ENCODE measurements around the gene MAP3K14.
A peak's percentile ranks its signal among the peaks of the same experiment; 100 is the strongest.

The MAP3K14 gene

DNA sequence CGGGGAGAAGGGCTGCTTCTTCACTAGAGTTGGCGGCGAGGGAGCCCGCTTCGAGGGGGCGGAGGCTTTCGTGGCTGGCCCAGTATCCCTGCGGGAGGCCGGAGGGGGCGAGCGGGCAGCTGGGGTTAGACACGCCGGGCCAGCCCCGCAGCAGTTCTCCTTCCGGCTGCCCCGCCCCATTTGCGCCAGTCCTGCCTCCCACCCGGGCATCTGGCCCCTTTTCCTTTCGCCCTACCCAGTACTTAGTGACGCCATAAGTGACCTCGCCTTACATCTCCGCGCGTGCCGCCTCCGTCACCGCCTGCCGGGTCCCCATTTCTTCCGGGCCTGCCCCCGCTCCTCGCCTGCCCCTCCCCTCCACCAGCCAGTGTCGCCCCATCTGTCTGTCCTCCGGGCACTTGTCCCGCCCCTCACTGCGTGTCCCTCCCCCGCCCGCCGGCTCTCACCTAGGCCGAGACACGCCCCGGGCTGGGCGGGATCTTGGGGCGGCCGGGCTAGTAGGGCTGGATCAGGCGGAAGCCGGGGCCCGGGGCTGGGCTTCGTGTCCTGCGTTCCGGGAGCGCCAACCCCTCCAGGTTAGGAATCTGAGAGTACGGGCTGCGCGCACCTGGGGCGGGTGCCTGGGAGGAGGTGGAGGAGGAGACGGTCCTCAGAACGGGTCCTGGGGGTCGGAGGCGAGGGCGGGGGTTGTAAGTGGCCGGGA, 69.2 kb downstream of the MAP3K14 start:
- peaks cover 4% of the 10 kb centered on the region for H3K27me3 ChIP-seq (ENCODE audit: insufficient read depth, insufficient read length)
- DNase-seq (ENCODE audit: low read depth, low spot score) = peak; percentile 87
- H3K9me3 ChIP-seq (ENCODE audit: insufficient read depth, low read length) = no peaks in the 10 kb centered on the region
- peaks cover 11% of the 10 kb centered on the region for H3K36me3 ChIP-seq (ENCODE audit: insufficient read depth, insufficient read length, low read length)
- peak overlapping the region; percentile 85 for H3K9ac ChIP-seq (ENCODE audit: insufficient read length, low read depth)
- H3K4me1 ChIP-seq (ENCODE audit: insufficient read depth, insufficient read length) = peaks cover 17% of the 10 kb centered on the region
- peak overlapping the region; percentile 75 for H3K4me3 ChIP-seq (ENCODE audit: insufficient read length, low read depth)
- no peak for TF ChIP-seq YY1 (IDR thresholded peaks at IDR 0.05; ENCODE audit: insufficient read depth, insufficient read length)
- TF ChIP-seq SUZ12 (IDR thresholded peaks at IDR 0.05; ENCODE audit: extremely low read depth, insufficient read depth, insufficient read length) = no peak
- no peak for TF ChIP-seq ZNF274 (IDR thresholded peaks at IDR 0.05; ENCODE audit: low read depth, low read length)

DNA sequence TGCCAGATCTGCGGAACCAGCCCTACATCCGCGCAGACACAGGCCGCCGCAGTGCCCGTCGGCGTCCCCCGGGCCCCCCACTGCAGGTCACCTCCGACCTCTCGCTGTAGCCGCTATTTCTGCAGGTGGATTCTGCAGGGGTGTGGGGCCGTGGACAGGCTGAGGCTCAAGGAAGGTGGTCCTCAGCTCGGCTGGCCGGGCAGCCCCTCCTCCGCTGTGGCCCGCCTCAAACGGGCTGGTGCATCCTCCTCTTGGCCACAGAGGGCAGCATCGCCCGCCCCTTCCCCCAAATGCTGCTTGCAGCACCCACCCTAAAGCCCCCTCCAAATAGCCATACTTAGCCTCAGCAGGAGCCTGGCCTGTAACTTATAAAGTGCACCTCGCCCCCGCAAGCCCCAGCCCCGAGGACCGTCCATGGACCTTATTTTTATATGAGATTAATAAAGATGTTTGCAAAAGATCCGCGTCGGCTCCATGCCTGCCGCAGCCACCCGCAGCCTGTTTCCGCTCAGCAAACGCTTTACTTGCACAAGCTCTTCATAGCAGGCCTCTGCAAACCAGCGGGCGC, 69.9 kb downstream of the MAP3K14 start:
- no peak for DNase-seq (ENCODE audit: low read depth, low spot score)
- Histone ChIP-seq H3K4me1 (ENCODE audit: insufficient read depth, insufficient read length) (peaks cover 21% of the 10 kb centered on the region), H3K36me3 (ENCODE audit: insufficient read depth, insufficient read length, low read length) (peaks cover 11% of the 10 kb centered on the region), H3K27me3 (ENCODE audit: insufficient read depth, insufficient read length) (peaks cover 4% of the 10 kb centered on the region), H3K9me3 (ENCODE audit: insufficient read depth, low read length) (no peaks in the 10 kb centered on the region), H3K9ac (ENCODE audit: insufficient read length, low read depth) (peak overlapping the region; percentile 85), H3K4me3 (ENCODE audit: insufficient read length, low read depth) (peak overlapping the region; percentile 75)
- TF ChIP-seq YY1 (IDR thresholded peaks at IDR 0.05; ENCODE audit: insufficient read depth, insufficient read length) (no peak), SUZ12 (IDR thresholded peaks at IDR 0.05; ENCODE audit: extremely low read depth, insufficient read depth, insufficient read length) (no peak), ZNF274 (IDR thresholded peaks at IDR 0.05; ENCODE audit: low read depth, low read length) (no peak)

DNA sequence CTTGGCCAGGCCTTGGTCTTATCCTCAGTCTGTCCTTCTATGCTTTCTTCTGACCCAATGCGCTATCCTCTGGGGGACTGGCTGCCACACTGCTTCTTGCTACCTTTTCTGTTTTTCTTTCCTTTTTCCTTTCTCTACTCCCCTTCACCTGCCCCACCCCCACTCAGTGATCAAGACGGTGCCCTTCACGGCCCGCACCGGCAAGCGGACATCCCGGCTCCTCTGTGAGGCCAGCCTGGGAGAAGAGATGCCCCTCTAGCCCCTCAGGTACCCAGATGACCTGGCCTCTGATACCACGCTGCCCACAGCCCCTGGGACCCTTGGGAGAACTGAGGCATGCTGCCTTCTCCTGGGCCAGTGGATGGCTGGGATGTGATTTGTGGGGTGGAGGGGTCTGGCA, 70.5 kb downstream of the MAP3K14 start:
- no peak for TF ChIP-seq ZNF274 (IDR thresholded peaks at IDR 0.05; ENCODE audit: low read depth, low read length)
- no peak for TF ChIP-seq SUZ12 (IDR thresholded peaks at IDR 0.05; ENCODE audit: extremely low read depth, insufficient read depth, insufficient read length)
- TF ChIP-seq YY1 (IDR thresholded peaks at IDR 0.05; ENCODE audit: insufficient read depth, insufficient read length) = no peak
- Histone ChIP-seq H3K4me1 (ENCODE audit: insufficient read depth, insufficient read length) (peaks cover 21% of the 10 kb centered on the region), H3K36me3 (ENCODE audit: insufficient read depth, insufficient read length, low read length) (peaks cover 11% of the 10 kb centered on the region), H3K4me3 (ENCODE audit: insufficient read length, low read depth) (peak overlapping the region; percentile 75), H3K9ac (ENCODE audit: insufficient read length, low read depth) (peak overlapping the region; percentile 85), H3K27me3 (ENCODE audit: insufficient read depth, insufficient read length) (peaks cover 7% of the 10 kb centered on the region), H3K9me3 (ENCODE audit: insufficient read depth, low read length) (no peaks in the 10 kb centered on the region)
- DNase-seq (ENCODE audit: low read depth, low spot score) = no peak

DNA sequence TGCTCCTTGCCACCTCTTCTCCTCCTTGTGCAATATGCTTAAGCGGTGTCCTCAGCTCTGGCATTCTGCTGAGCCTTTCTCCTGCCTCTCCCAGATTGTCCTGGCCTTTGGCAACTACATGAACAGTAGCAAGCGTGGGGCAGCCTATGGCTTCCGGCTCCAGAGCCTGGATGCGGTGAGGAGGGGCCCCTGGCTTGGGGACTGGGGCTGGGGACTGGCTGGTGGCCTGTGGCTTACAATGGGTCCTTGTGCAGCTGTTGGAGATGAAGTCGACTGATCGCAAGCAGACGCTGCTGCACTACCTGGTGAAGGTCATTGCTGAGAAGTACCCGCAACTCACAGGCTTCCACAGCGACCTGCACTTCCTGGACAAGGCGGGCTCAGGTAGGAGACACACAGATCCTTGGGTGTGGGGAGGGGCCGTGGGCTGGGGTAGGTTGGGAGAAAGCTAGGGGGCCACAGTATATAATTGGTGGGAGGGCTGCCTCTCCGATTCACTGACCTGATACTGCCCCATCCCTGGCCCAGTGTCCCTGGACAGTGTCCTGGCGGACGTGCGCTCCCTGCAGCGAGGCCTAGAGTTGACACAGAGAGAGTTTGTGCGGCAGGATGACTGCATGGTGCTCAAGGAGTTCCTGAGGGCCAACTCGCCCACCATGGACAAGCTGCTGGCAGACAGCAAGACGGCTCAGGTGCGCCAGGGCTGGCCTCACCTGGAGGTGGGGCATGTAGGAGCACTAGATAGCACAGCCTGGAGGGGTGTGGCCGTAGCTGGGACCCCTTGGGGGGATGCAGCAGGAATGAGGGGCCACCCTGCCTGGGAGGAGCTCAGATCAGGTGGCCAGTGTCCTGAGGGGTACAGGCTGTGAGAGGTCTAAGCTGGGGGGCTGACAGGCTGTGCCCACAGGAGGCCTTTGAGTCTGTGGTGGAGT, 71.8 kb downstream of the MAP3K14 start:
- Histone ChIP-seq H3K4me1 (ENCODE audit: insufficient read depth, insufficient read length) (peaks cover 22% of the 10 kb centered on the region), H3K9me3 (ENCODE audit: insufficient read depth, low read length) (no peaks in the 10 kb centered on the region), H3K4me3 (ENCODE audit: insufficient read length, low read depth) (no peak overlapping the region)

DNA sequence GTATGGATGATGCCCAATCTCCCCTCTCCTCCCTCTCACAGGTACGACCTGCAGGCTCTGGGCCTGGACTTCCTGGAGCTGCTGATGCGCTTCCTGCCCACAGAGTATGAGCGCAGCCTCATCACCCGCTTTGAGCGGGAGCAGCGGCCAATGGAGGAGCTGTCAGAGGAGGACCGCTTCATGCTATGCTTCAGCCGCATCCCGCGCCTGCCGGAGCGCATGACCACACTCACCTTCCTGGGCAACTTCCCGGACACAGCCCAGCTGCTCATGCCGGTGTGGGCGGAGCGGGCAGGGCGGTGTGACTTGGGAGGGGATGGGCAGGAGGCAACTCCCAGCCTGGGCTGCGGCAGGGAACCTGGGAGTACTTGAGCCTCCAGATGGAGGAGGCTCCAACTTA, 73.1 kb downstream of the MAP3K14 start:
- H3K27me3 ChIP-seq (ENCODE audit: insufficient read depth, insufficient read length) = peaks cover 32% of the 10 kb centered on the region
- peaks cover 3% of the 10 kb centered on the region for H3K36me3 ChIP-seq (ENCODE audit: insufficient read depth, insufficient read length, low read length)
- H3K4me3 ChIP-seq (ENCODE audit: insufficient read length, low read depth) = no peak overlapping the region
- H3K4me1 ChIP-seq (ENCODE audit: insufficient read depth, insufficient read length) = peaks cover 20% of the 10 kb centered on the region
- H3K9ac ChIP-seq (ENCODE audit: insufficient read length, low read depth) = no peak overlapping the region
- no peak for DNase-seq (ENCODE audit: low read depth, low spot score)
- H3K9me3 ChIP-seq (ENCODE audit: insufficient read depth, low read length) = no peaks in the 10 kb centered on the region
- TF ChIP-seq ZNF274 (IDR thresholded peaks at IDR 0.05; ENCODE audit: low read depth, low read length) = no peak
- TF ChIP-seq YY1 (IDR thresholded peaks at IDR 0.05; ENCODE audit: insufficient read depth, insufficient read length) = no peak
- no peak for TF ChIP-seq SUZ12 (IDR thresholded peaks at IDR 0.05; ENCODE audit: extremely low read depth, insufficient read depth, insufficient read length)

More for the DNA sequence above, 71.8 kb downstream of the MAP3K14 start:
- no peak for DNase-seq (ENCODE audit: low read depth, low spot score)
- Histone ChIP-seq H3K27me3 (ENCODE audit: insufficient read depth, insufficient read length) (peaks cover 20% of the 10 kb centered on the region), H3K9ac (ENCODE audit: insufficient read length, low read depth) (no peak overlapping the region), H3K36me3 (ENCODE audit: insufficient read depth, insufficient read length, low read length) (peaks cover 6% of the 10 kb centered on the region)
- no peak for TF ChIP-seq ZNF274 (IDR thresholded peaks at IDR 0.05; ENCODE audit: low read depth, low read length)
- no peak for TF ChIP-seq YY1 (IDR thresholded peaks at IDR 0.05; ENCODE audit: insufficient read depth, insufficient read length)
- TF ChIP-seq SUZ12 (IDR thresholded peaks at IDR 0.05; ENCODE audit: extremely low read depth, insufficient read depth, insufficient read length) = no peak

DNA sequence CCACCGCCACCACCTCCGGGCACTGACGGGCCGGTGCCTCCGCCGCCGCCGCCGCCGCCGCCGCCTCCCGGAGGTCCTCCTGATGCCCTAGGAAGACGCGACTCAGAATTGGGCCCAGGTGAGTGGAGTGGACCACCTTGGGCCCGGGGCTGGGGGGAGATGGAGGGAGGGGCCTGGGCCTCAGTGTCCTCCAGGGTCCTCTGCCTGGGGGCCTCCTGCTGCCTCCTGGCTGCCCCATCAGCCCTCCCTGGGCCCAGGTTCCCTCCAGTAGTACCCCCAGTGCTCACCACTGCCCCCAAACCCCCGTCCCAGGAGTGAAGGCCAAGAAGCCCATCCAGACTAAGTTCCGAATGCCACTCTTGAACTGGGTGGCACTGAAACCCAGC, 74.8 kb downstream of the MAP3K14 start:
- Histone ChIP-seq H3K9me3 (ENCODE audit: insufficient read depth, low read length) (no peaks in the 10 kb centered on the region), H3K9ac (ENCODE audit: insufficient read length, low read depth) (no peak overlapping the region), H3K27me3 (ENCODE audit: insufficient read depth, insufficient read length) (peaks cover 36% of the 10 kb centered on the region), H3K4me3 (ENCODE audit: insufficient read length, low read depth) (no peak overlapping the region), H3K36me3 (ENCODE audit: insufficient read depth, insufficient read length, low read length) (peaks cover 3% of the 10 kb centered on the region), H3K4me1 (ENCODE audit: insufficient read depth, insufficient read length) (peaks cover 18% of the 10 kb centered on the region)
- TF ChIP-seq ZNF274 (IDR thresholded peaks at IDR 0.05; ENCODE audit: low read depth, low read length) (no peak), YY1 (IDR thresholded peaks at IDR 0.05; ENCODE audit: insufficient read depth, insufficient read length) (no peak), SUZ12 (IDR thresholded peaks at IDR 0.05; ENCODE audit: extremely low read depth, insufficient read depth, insufficient read length) (no peak)
- DNase-seq (ENCODE audit: low read depth, low spot score) = no peak
